Sigmoid colon (tissue), 4 donors: Measurements from ENCODE around the gene RDH14.

Source experiments
- CTCF ChIP-seq, 4 experiments: fragments of 450-650 bp in 3 of 4; fragments of 200-600 bp in 1 of 4; IDR thresholded peaks; one replicate each; pipeline ENCODE4 v1.5.1; 2016 to 2019; ENCODE audit warnings: antibody characterized with exemption in 4 of 4, mild to moderate bottlenecking in 3 of 4, moderate library complexity in 2 of 4
- EP300 ChIP-seq, 4 donors: sonication (generic); formaldehyde crosslinking; IDR thresholded peaks; one replicate each; pipeline ENCODE4 v1.6.1; 2017; ENCODE audit warnings: antibody characterized with exemption in 4 of 4
- POLR2A ChIP-seq, 2 donors: fragments of 450-650 bp; IDR thresholded peaks; one replicate each; pipeline ENCODE4 v1.6.1; 2016; ENCODE audit warnings: antibody characterized with exemption in 2 of 2, mild to moderate bottlenecking in 2 of 2, moderate library complexity in 2 of 2

GRCh38 chr2:18560797-18561085, 288 bp upstream of the RDH14 start:
- TF ChIP-seq POLR2A (IDR thresholded peaks at IDR 0.05) = no peak
- no peak for TF ChIP-seq EP300 (IDR thresholded peaks at IDR 0.05)
- no peak for TF ChIP-seq CTCF (IDR thresholded peaks at IDR 0.05)
